GM23248 (cell line): Measurements from ENCODE around the gene FGD5. TPM values are rescaled to one million over a fixed set of nuclear protein-coding genes. Genes with fewer than 3 reads are reported as not detected.

Source experiments
- DNase-seq: peaks from one replicate; pipeline ENCODE4 v3.0.0-alpha.2; 2015
- H2AFZ ChIP-seq: fragments of 200-600 bp; sonication (generic); 2 replicates; pipeline ENCODE4 v1.6.1; 2016; ENCODE audit warnings: antibody characterized with exemption
- H3F3A ChIP-seq: fragments of 200-600 bp; sonication (generic); 2 replicates; pipeline ENCODE4 v1.6.1; 2016; ENCODE audit warnings: mild to moderate bottlenecking, antibody characterized with exemption, mixed run types; ENCODE audit not compliant: insufficient read depth
- H3K27ac ChIP-seq: fragments of 200-600 bp; sonication (generic); 2 replicates; pipeline ENCODE4 v1.5.1; 2016; ENCODE audit warnings: mild to moderate bottlenecking
- H3K27me3 ChIP-seq: fragments of 200-600 bp; sonication (generic); replicated peaks from 2 replicates; pipeline ENCODE4 v1.6.1; 2016; ENCODE audit warnings: mild to moderate bottlenecking; ENCODE audit not compliant: insufficient read depth
- H3K36me3 ChIP-seq: fragments of 200-600 bp; sonication (generic); 2 replicates; pipeline ENCODE4 v1.6.1; 2016; ENCODE audit warnings: low read depth, mild to moderate bottlenecking
- H3K4me1 ChIP-seq: fragments of 200-600 bp; sonication (generic); 2 replicates; pipeline ENCODE4 v1.6.1; 2016; ENCODE audit warnings: mild to moderate bottlenecking; ENCODE audit not compliant: insufficient read depth
- H3K4me2 ChIP-seq: fragments of 200-600 bp; sonication (generic); one replicate; pipeline ENCODE4 v1.6.1; 2016; ENCODE audit warnings: mild to moderate bottlenecking; ENCODE audit not compliant: unreplicated experiment
- H3K4me3 ChIP-seq: fragments of 200-600 bp; sonication (generic); 2 replicates; pipeline ENCODE4 v1.5.1; 2016; ENCODE audit warnings: mild to moderate bottlenecking
- H3K79me2 ChIP-seq: fragments of 200-600 bp; sonication (generic); 2 replicates; pipeline ENCODE4 v1.6.1; 2016; ENCODE audit warnings: mild to moderate bottlenecking; ENCODE audit not compliant: insufficient read depth
- H3K9ac ChIP-seq: fragments of 200-600 bp; sonication (generic); 2 replicates; pipeline ENCODE4 v1.6.1; 2016; ENCODE audit warnings: mild to moderate bottlenecking
- H3K9me2 ChIP-seq: fragments of 200-600 bp; sonication (generic); 2 replicates; pipeline ENCODE4 v1.6.1; 2016; ENCODE audit warnings: mixed run types, mild to moderate bottlenecking, moderate library complexity; ENCODE audit not compliant: insufficient read depth
- H3K9me3 ChIP-seq: fragments of 200-600 bp; sonication (generic); one replicate; pipeline ENCODE4 v1.6.1; 2017; ENCODE audit warnings: low read depth
- H4K20me1 ChIP-seq: fragments of 200-600 bp; sonication (generic); 2 replicates; pipeline ENCODE4 v1.6.0; 2016; ENCODE audit not compliant: insufficient read depth
- EZH2 ChIP-seq: fragments of 200-600 bp; sonication (generic); IDR thresholded peaks from 2 replicates; pipeline ENCODE4 v1.6.1; 2018; ENCODE audit warnings: antibody characterized with exemption, mild to moderate bottlenecking; ENCODE audit not compliant: insufficient read depth, poor library complexity, severe bottlenecking
- EZH2phosphoT487 ChIP-seq: fragments of 200-600 bp; sonication (generic); IDR thresholded peaks from 2 replicates; pipeline ENCODE4 v1.6.1; 2018; ENCODE audit warnings: antibody characterized with exemption, moderate library complexity, mild to moderate bottlenecking, low read depth; ENCODE audit not compliant: insufficient read depth
- WGBS, 2 experiments: methylation state at CpG; one replicate each; pipeline ENCODE4 v1.1.6; 2015 to 2017; ENCODE audit warnings: low lambda C conversion rate in 2 of 2, low coverage in 1 of 2; ENCODE audit errors: missing lambda C conversion rate in 2 of 2; 5-methylcytosine and 5-hydroxymethylcytosine counted together
- in situ Hi-C: fragments of 300-500 bp; cut with MboI; formaldehyde crosslinking; loops from 2 replicates; pipeline ENCODE4 v1.15.0; 2020
- polyA plus RNA-seq: library from polyadenylated mRNA; unstranded; fragments of >200 nt; fragmentation: Nextera tagmentation; extraction: Ambion mirVana; gene quantifications from 2 replicates; pipeline ENCODE4 v1.2.1, GENCODE V29; 2016
- total RNA-seq: library from RNA; depleted of rRNA; stranded (reverse); fragments of >200 nt; shearing (Covaris generic); gene quantifications from 2 replicates; pipeline ENCODE4 v1.2.3, GENCODE V29; 2014

FGD5 gene
- total and polyA plus RNA-seq, 2 experiments from 2014 or later, result not detected

- H3K9ac ChIP-seq, result peak overlapping the region; percentile 88
- in situ Hi-C loops, result no loop called here
- H3K36me3 ChIP-seq, result peaks cover 22% of the 10 kb centered on the region; the same call in 1 of the 2 replicates
- peaks cover 20% of the 10 kb centered on the region for H3F3A ChIP-seq
- no peak for DNase-seq
- H3K4me3 ChIP-seq, result peak overlapping the region; percentile 97
- TF ChIP-seq EZH2 (no peak), EZH2phosphoT487 (no peak)
- no peaks in the 10 kb centered on the region for H3K27me3 ChIP-seq
- 1 to 2% methylated on average over 8 of the region's 8 CpGs for WGBS, 2 experiments
- peak overlapping the region; percentile 94 for H3K27ac ChIP-seq
- peaks cover 16% of the 10 kb centered on the region for H3K4me1 ChIP-seq
- no peaks in the 10 kb centered on the region for H3K9me2 ChIP-seq
- H3K9me3 ChIP-seq, result no peaks in the 10 kb centered on the region
- H4K20me1 ChIP-seq, result 0 out of 2 replicates have a peak, but pooled peaks cover 4% of the 10 kb centered on the region
- H2AFZ ChIP-seq, result peak overlapping the region; percentile 81
- H3K4me2 ChIP-seq, result peak overlapping the region; percentile 98
- peaks cover 82% of the 10 kb centered on the region for H3K79me2 ChIP-seq
These were observed 128.0 kb downstream of the FGD5 start for GRCh38 chr3:14946739-14947099.

- TF ChIP-seq EZH2phosphoT487, result no peak
- no peak for TF ChIP-seq EZH2
- H3K79me2 ChIP-seq, result peaks cover 86% of the 10 kb centered on the region
- peak; percentile 89 for DNase-seq
- H3K4me1 ChIP-seq, result peaks cover 16% of the 10 kb centered on the region
- WGBS, 2 experiments, result 1% methylated on average over 80 to 81 of the region's 108 CpGs
- in situ Hi-C loops, result no loop called here
- H4K20me1 ChIP-seq, result 0 out of 2 replicates have a peak, but pooled peaks cover 4% of the 10 kb centered on the region
- H3K4me3 ChIP-seq, result peak within 1 kb of the TSS; percentile 97
- peak within 1 kb of the TSS; percentile 81 for H2AFZ ChIP-seq
- H3K9me3 ChIP-seq, result no peaks in the 10 kb centered on the region
- H3K9me2 ChIP-seq, result no peaks in the 10 kb centered on the region
- peak within 1 kb of the TSS; percentile 94 for H3K27ac ChIP-seq
- peak within 1 kb of the TSS; percentile 98 for H3K4me2 ChIP-seq
- peak within 1 kb of the TSS; percentile 88 for H3K9ac ChIP-seq
- H3F3A ChIP-seq, result peaks cover 20% of the 10 kb centered on the region
- H3K27me3 ChIP-seq, result no peaks in the 10 kb centered on the region
- peaks cover 22% of the 10 kb centered on the region; the same call in 1 of the 2 replicates for H3K36me3 ChIP-seq
These were observed 128.5 kb downstream of the FGD5 start, which contains the start of gene NR2C2 for GRCh38 chr3:14947100-14947885. Gene NR2C2, plus strand, starts transcription at chr3:14947583. Its CDS starts 56,332 bp downstream, at chr3:15003915.

GRCh38 chr3:14947886-14948608 is 129.3 kb downstream of the FGD5 start:
- Histone ChIP-seq H3K9ac (peak overlapping the region; percentile 88), H3K4me3 (peak overlapping the region; percentile 97), H3K9me3 (no peaks in the 10 kb centered on the region), H3K9me2 (no peaks in the 10 kb centered on the region), H3K27me3 (no peaks in the 10 kb centered on the region), H3K79me2 (peaks cover 86% of the 10 kb centered on the region), H2AFZ (peak overlapping the region; percentile 72), H3F3A (peaks cover 20% of the 10 kb centered on the region), H4K20me1 (0 out of 2 replicates have a peak, but pooled peaks cover 4% of the 10 kb centered on the region), H3K36me3 (peaks cover 22% of the 10 kb centered on the region; the same call in 1 of the 2 replicates), H3K4me2 (no peak overlapping the region), H3K4me1 (peaks cover 16% of the 10 kb centered on the region), H3K27ac (peak overlapping the region; percentile 94)
- WGBS, 2 experiments, result 1% methylated on average over 28 to 78 of the region's 79 CpGs
- in situ Hi-C loops, result no loop called here
- TF ChIP-seq EZH2 (no peak), EZH2phosphoT487 (no peak)
- peak; percentile 98 for DNase-seq

- Histone ChIP-seq H3K9me2 (no peaks in the 10 kb centered on the region), H4K20me1 (0 out of 2 replicates have a peak, but pooled peaks cover 4% of the 10 kb centered on the region), H3K4me1 (peaks cover 16% of the 10 kb centered on the region), H3K4me2 (peak overlapping the region; percentile 91), H3F3A (peaks cover 20% of the 10 kb centered on the region), H2AFZ (peak overlapping the region; percentile 91), H3K4me3 (peak overlapping the region; percentile 97), H3K9ac (peak overlapping the region; percentile 88), H3K9me3 (no peaks in the 10 kb centered on the region), H3K79me2 (peaks cover 86% of the 10 kb centered on the region), H3K36me3 (peaks cover 20% of the 10 kb centered on the region; the same call in 1 of the 2 replicates), H3K27ac (peak overlapping the region; percentile 66), H3K27me3 (no peaks in the 10 kb centered on the region)
- in situ Hi-C loops, result no loop called here
- DNase-seq, result no peak
- 2 to 3% methylated on average over 21 to 26 of the region's 26 CpGs for WGBS, 2 experiments
- no peak for TF ChIP-seq EZH2phosphoT487
- no peak for TF ChIP-seq EZH2
These were observed 129.9 kb downstream of the FGD5 start for GRCh38 chr3:14948609-14949038.
